Activated naive CD8-positive, alpha-beta T cell treated with anti-CD3 and anti-CD28 coated beads, Interleukin-2, amount 50 U/mL, for 24 hours (primary cell): ENCODE measurements around the gene HERC3.
"Not testable (repeated sequence)": the region's sequence is repeated elsewhere in the genome, so short reads cannot be mapped to it uniquely, and the experiment has no call there.

Experiments used
- ATAC-seq: fragments of 150-1000 bp; cut with Tn5 transposase; one replicate; pipeline ENCODE4 v1.10.0; 2021
- DNase-seq: peaks from one replicate; pipeline ENCODE4 v3.0.0; 2021
- H3K27ac Mint-ChIP-seq: one replicate; pipeline ENCODE4 v1.8.0; 2021; ENCODE audit warnings: mild to moderate bottlenecking, mixed read lengths
- H3K27me3 Mint-ChIP-seq: one replicate; pipeline ENCODE4 v1.8.0; 2021; ENCODE audit warnings: mixed read lengths
- H3K36me3 Mint-ChIP-seq: one replicate; pipeline ENCODE4 v1.8.0; 2021; ENCODE audit warnings: low read depth, mixed read lengths
- H3K4me1 Mint-ChIP-seq: one replicate; pipeline ENCODE4 v1.8.0; 2021; ENCODE audit warnings: mixed read lengths
- H3K4me3 Mint-ChIP-seq: one replicate; pipeline ENCODE4 v1.8.0; 2021; ENCODE audit warnings: mild to moderate bottlenecking, moderate library complexity, mixed read lengths
- H3K9me3 Mint-ChIP-seq: one replicate; pipeline ENCODE4 v1.8.0; 2021; ENCODE audit warnings: mixed read lengths

The HERC3 gene

GRCh38 chr4:88597970-88598660 lies 5.8 kb downstream of the HERC3 start:
- ATAC-seq (no peak), DNase-seq (no peak)
- no peak overlapping the region for H3K27ac Mint-ChIP-seq
- peaks cover 74% of the 10 kb centered on the region for H3K4me1 Mint-ChIP-seq
- H3K27me3 Mint-ChIP-seq: no peaks in the 10 kb centered on the region
- no peak overlapping the region for H3K4me3 Mint-ChIP-seq
- peaks cover 21% of the 10 kb centered on the region for H3K36me3 Mint-ChIP-seq
- no peaks in the 10 kb centered on the region for H3K9me3 Mint-ChIP-seq

GRCh38 chr4:88599298-88599697 lies 7.0 kb downstream of the HERC3 start:
- Mint-ChIP-seq H3K27me3 (no peaks in the 10 kb centered on the region), H3K27ac (no peak overlapping the region), H3K9me3 (no peaks in the 10 kb centered on the region), H3K4me1 (peaks cover 68% of the 10 kb centered on the region), H3K4me3 (no peak overlapping the region), H3K36me3 (peaks cover 24% of the 10 kb centered on the region)
- no peak for ATAC-seq
- DNase-seq: no peak

- Mint-ChIP-seq H3K4me1 (peaks cover 68% of the 10 kb centered on the region), H3K9me3 (no peaks in the 10 kb centered on the region), H3K27me3 (no peaks in the 10 kb centered on the region), H3K36me3 (peaks cover 28% of the 10 kb centered on the region), H3K4me3 (peak overlapping the region; percentile 21), H3K27ac (peak overlapping the region; percentile 61)
- ATAC-seq (no peak), DNase-seq (no peak)
These were observed 7.4 kb downstream of the HERC3 start for GRCh38 chr4:88599714-88600113.

- Mint-ChIP-seq H3K4me3 (peak overlapping the region; percentile 21), H3K27ac (peak overlapping the region; percentile 61), H3K27me3 (no peaks in the 10 kb centered on the region), H3K9me3 (no peaks in the 10 kb centered on the region), H3K36me3 (peaks cover 31% of the 10 kb centered on the region), H3K4me1 (peaks cover 71% of the 10 kb centered on the region)
- no peak for DNase-seq
- ATAC-seq: no peak
These were observed 8.0 kb downstream of the HERC3 start for GRCh38 chr4:88600176-88600838.

GRCh38 chr4:88604978-88605678 lies 12.8 kb downstream of the HERC3 start:
- Mint-ChIP-seq H3K27me3 (no peaks in the 10 kb centered on the region), H3K4me3 (no peak overlapping the region), H3K9me3 (peaks cover 10% of the 10 kb centered on the region), H3K4me1 (peaks cover 62% of the 10 kb centered on the region), H3K27ac (no peak overlapping the region), H3K36me3 (peaks cover 55% of the 10 kb centered on the region)
- no peak for ATAC-seq
- no peak for DNase-seq

GRCh38 chr4:88605736-88606135 lies 13.5 kb downstream of the HERC3 start:
- peaks cover 52% of the 10 kb centered on the region for H3K36me3 Mint-ChIP-seq
- H3K9me3 Mint-ChIP-seq: peaks cover 10% of the 10 kb centered on the region
- no peak overlapping the region for H3K4me3 Mint-ChIP-seq
- peaks cover 64% of the 10 kb centered on the region for H3K4me1 Mint-ChIP-seq
- no peaks in the 10 kb centered on the region for H3K27me3 Mint-ChIP-seq
- ATAC-seq (no peak), DNase-seq (no peak)
- no peak overlapping the region for H3K27ac Mint-ChIP-seq

- DNase-seq (no peak), ATAC-seq (no peak)
- Mint-ChIP-seq H3K4me1 (peaks cover 67% of the 10 kb centered on the region), H3K4me3 (no peak overlapping the region), H3K9me3 (peaks cover 10% of the 10 kb centered on the region), H3K27ac (no peak overlapping the region), H3K36me3 (peaks cover 52% of the 10 kb centered on the region), H3K27me3 (no peaks in the 10 kb centered on the region)
These were observed 14.6 kb downstream of the HERC3 start for GRCh38 chr4:88606832-88607231.

GRCh38 chr4:88609387-88609786 lies 17.1 kb downstream of the HERC3 start:
- peaks cover 44% of the 10 kb centered on the region for H3K36me3 Mint-ChIP-seq
- DNase-seq: no peak
- peaks cover 10% of the 10 kb centered on the region for H3K9me3 Mint-ChIP-seq
- H3K4me1 Mint-ChIP-seq: peaks cover 83% of the 10 kb centered on the region
- H3K27ac Mint-ChIP-seq: peak overlapping the region; percentile 81
- no peak for ATAC-seq
- peak overlapping the region; percentile 35 for H3K4me3 Mint-ChIP-seq
- no peaks in the 10 kb centered on the region for H3K27me3 Mint-ChIP-seq

- peak; percentile 17 for DNase-seq
- Mint-ChIP-seq H3K9me3 (peaks cover 10% of the 10 kb centered on the region), H3K4me1 (peaks cover 83% of the 10 kb centered on the region), H3K4me3 (peak overlapping the region; percentile 35), H3K27ac (peak overlapping the region; percentile 81), H3K36me3 (peaks cover 40% of the 10 kb centered on the region)
- not testable (repeated sequence) for H3K27me3 Mint-ChIP-seq, ATAC-seq
These were observed 17.5 kb downstream of the HERC3 start for GRCh38 chr4:88609794-88610193.

GRCh38 chr4:88610771-88611170 lies 18.5 kb downstream of the HERC3 start:
- Mint-ChIP-seq H3K27ac (peak overlapping the region; percentile 44), H3K4me3 (no peak overlapping the region), H3K4me1 (peaks cover 77% of the 10 kb centered on the region), H3K9me3 (peaks cover 10% of the 10 kb centered on the region), H3K27me3 (no peaks in the 10 kb centered on the region), H3K36me3 (peaks cover 38% of the 10 kb centered on the region)
- no peak for DNase-seq
- ATAC-seq: no peak

- Mint-ChIP-seq H3K9me3 (no peaks in the 10 kb centered on the region), H3K27ac (peak overlapping the region; percentile 86), H3K4me1 (peaks cover 74% of the 10 kb centered on the region), H3K36me3 (peaks cover 16% of the 10 kb centered on the region), H3K4me3 (peak overlapping the region; percentile 68), H3K27me3 (no peaks in the 10 kb centered on the region)
- DNase-seq (no peak), ATAC-seq (peak; percentile 47)
These were observed 21.2 kb downstream of the HERC3 start for GRCh38 chr4:88613417-88613875.

GRCh38 chr4:88614058-88614457 lies 21.8 kb downstream of the HERC3 start:
- ATAC-seq (no peak), DNase-seq (no peak)
- H3K9me3 Mint-ChIP-seq: no peaks in the 10 kb centered on the region
- H3K27ac Mint-ChIP-seq: peak overlapping the region; percentile 86
- no peak overlapping the region for H3K4me3 Mint-ChIP-seq
- H3K4me1 Mint-ChIP-seq: peaks cover 75% of the 10 kb centered on the region
- H3K36me3 Mint-ChIP-seq: peaks cover 11% of the 10 kb centered on the region
- H3K27me3 Mint-ChIP-seq: no peaks in the 10 kb centered on the region

GRCh38 chr4:88616275-88617150 lies 24.2 kb downstream of the HERC3 start:
- H3K9me3 Mint-ChIP-seq: no peaks in the 10 kb centered on the region
- H3K36me3 Mint-ChIP-seq: peaks cover 3% of the 10 kb centered on the region
- no peaks in the 10 kb centered on the region for H3K27me3 Mint-ChIP-seq
- ATAC-seq: no peak
- no peak overlapping the region for H3K27ac Mint-ChIP-seq
- DNase-seq: no peak
- H3K4me1 Mint-ChIP-seq: peaks cover 54% of the 10 kb centered on the region
- no peak overlapping the region for H3K4me3 Mint-ChIP-seq
